OCI-LY1 (cell line): Measurements from ENCODE around the gene GNG5.

Source experiments
- H2AFZ ChIP-seq: fragments of 200-600 bp; sonication (generic), shearing (Covaris generic); 2 replicates; pipeline ENCODE4 v1.6.0; 2014; ENCODE audit warnings: antibody characterized with exemption, mild to moderate bottlenecking, low read length
- H3F3A ChIP-seq: fragments of 200-600 bp; sonication (generic), shearing (Covaris generic); 2 replicates; pipeline ENCODE4 v1.6.0; 2014; ENCODE audit warnings: mild to moderate bottlenecking, antibody characterized with exemption, low read length, moderate library complexity; ENCODE audit not compliant: insufficient read depth
- H3K27ac ChIP-seq: fragments of 200-600 bp; sonication (generic); 2 replicates; pipeline ENCODE4 v1.5.1; 2014; ENCODE audit warnings: low read length, mixed run types, mild to moderate bottlenecking, low read depth; ENCODE audit not compliant: poor library complexity, severe bottlenecking
- H3K27me3 ChIP-seq: fragments of 200-600 bp; sonication (generic); 2 replicates; pipeline ENCODE4 v1.6.0; 2014; ENCODE audit warnings: antibody characterized with exemption, mild to moderate bottlenecking, low read length, moderate library complexity; ENCODE audit not compliant: insufficient read depth
- H3K36me3 ChIP-seq: fragments of 200-600 bp; sonication (generic); 2 replicates; pipeline ENCODE4 v1.6.1; 2014; ENCODE audit warnings: mild to moderate bottlenecking, antibody characterized with exemption, low read length, moderate library complexity, mixed read lengths; ENCODE audit not compliant: insufficient read depth
- H3K4me1 ChIP-seq: fragments of 200-600 bp; sonication (generic); 2 replicates; pipeline ENCODE4 v1.5.1; 2014; ENCODE audit warnings: mild to moderate bottlenecking, low read length, moderate library complexity; ENCODE audit not compliant: insufficient read depth, severe bottlenecking
- H3K4me2 ChIP-seq: fragments of 200-600 bp; sonication (generic), shearing (Covaris generic); 2 replicates; pipeline ENCODE4 v1.6.1; 2014; ENCODE audit warnings: low read length
- H3K4me3 ChIP-seq: fragments of 200-600 bp; sonication (generic); 2 replicates; pipeline ENCODE4 v1.5.1; 2014; ENCODE audit warnings: low read length, low read depth, mild to moderate bottlenecking, mixed read lengths; ENCODE audit not compliant: poor library complexity, severe bottlenecking
- H3K79me2 ChIP-seq: fragments of 200-600 bp; shearing (Covaris generic); 2 replicates; pipeline ENCODE4 v1.6.1; 2016; ENCODE audit warnings: mixed run types, low read length, mixed read lengths; ENCODE audit not compliant: insufficient read depth
- H3K9ac ChIP-seq: fragments of 200-600 bp; sonication (generic), shearing (Covaris generic); 2 replicates; pipeline ENCODE4 v1.6.1; 2014; ENCODE audit warnings: mild to moderate bottlenecking, low read length, mixed read lengths
- H3K9me2 ChIP-seq: fragments of 200-600 bp; sonication (generic), shearing (Covaris generic); 2 replicates; pipeline ENCODE4 v1.6.1; 2014; ENCODE audit warnings: low read depth, mild to moderate bottlenecking, low read length, mixed read lengths
- H3K9me3 ChIP-seq: fragments of 200-600 bp; shearing (Covaris generic); 2 replicates; pipeline ENCODE4 v1.6.1; 2014; ENCODE audit warnings: low read length, mixed read lengths
- H4K20me1 ChIP-seq: fragments of 200-600 bp; sonication (generic), shearing (Covaris generic); 2 replicates; pipeline ENCODE4 v1.6.0; 2016; ENCODE audit warnings: mild to moderate bottlenecking, low read length; ENCODE audit not compliant: insufficient read depth
- CTCF ChIP-seq: fragments of 200-600 bp; sonication (generic), shearing (Covaris generic); IDR thresholded peaks from 2 replicates; pipeline ENCODE4 v1.5.1; 2017; ENCODE audit warnings: mild to moderate bottlenecking, antibody characterized with exemption, low read length, moderate library complexity, mixed read lengths
- EZH2 ChIP-seq: fragments of 200-600 bp; sonication (generic), shearing (Covaris generic); IDR thresholded peaks from 2 replicates; pipeline ENCODE4 v1.8.0; 2017; ENCODE audit warnings: borderline replicate concordance, mixed run types, mild to moderate bottlenecking, antibody characterized with exemption, low read length, moderate library complexity, mixed read lengths

Gene GNG5

GRCh38 chr1:84506002-84506728 lies at the start of gene GNG5, which contains the start of gene SPATA1:
TSS of gene GNG5 (minus strand) at chr1:84506581. CDS start at chr1:84506091, 490 bp downstream.
TSS of gene SPATA1 (plus strand) at chr1:84506386. CDS start at chr1:84516360, 9,974 bp downstream.
- H3F3A ChIP-seq = no peaks in the 10 kb centered on the region
- peaks cover 35% of the 10 kb centered on the region for H3K4me1 ChIP-seq
- H4K20me1 ChIP-seq = no peaks in the 10 kb centered on the region
- H3K9me3 ChIP-seq = peaks cover 7% of the 10 kb centered on the region; the same call in 1 of the 2 replicates
- peaks cover 5% of the 10 kb centered on the region; the same call in 1 of the 2 replicates for H3K36me3 ChIP-seq
- H3K4me3 ChIP-seq = peak within 1 kb of the TSS; percentile 79
- peak within 1 kb of the TSS; percentile 82 for H3K27ac ChIP-seq
- peak within 1 kb of the TSS; percentile 91 for H3K4me2 ChIP-seq
- H3K9me2 ChIP-seq = no peaks in the 10 kb centered on the region
- peak within 1 kb of the TSS; percentile 35 for H2AFZ ChIP-seq
- peak within 1 kb of the TSS; percentile 78 for H3K9ac ChIP-seq
- H3K27me3 ChIP-seq = no peaks in the 10 kb centered on the region
- peaks cover 34% of the 10 kb centered on the region for H3K79me2 ChIP-seq
- TF ChIP-seq EZH2 (no peak), CTCF (no peak)

- no peak overlapping the region for H3K4me3 ChIP-seq
- TF ChIP-seq EZH2 (no peak), CTCF (no peak)
- H3K27me3 ChIP-seq = no peaks in the 10 kb centered on the region
- no peaks in the 10 kb centered on the region for H4K20me1 ChIP-seq
- no peak overlapping the region for H3K27ac ChIP-seq
- H3K9me2 ChIP-seq = no peaks in the 10 kb centered on the region
- no peaks in the 10 kb centered on the region for H3K9me3 ChIP-seq
- H3K4me1 ChIP-seq = no peaks in the 10 kb centered on the region
- no peaks in the 10 kb centered on the region for H3F3A ChIP-seq
- H3K9ac ChIP-seq = no peak overlapping the region
- H3K79me2 ChIP-seq = no peaks in the 10 kb centered on the region
- no peak overlapping the region for H2AFZ ChIP-seq
- H3K36me3 ChIP-seq = no peaks in the 10 kb centered on the region; the same call in 1 of the 2 replicates
- no peak overlapping the region for H3K4me2 ChIP-seq
Observed at GRCh38 chr1:84550826-84551225, 44.4 kb upstream of the GNG5 start.

- Histone ChIP-seq H3K27me3 (no peaks in the 10 kb centered on the region), H3F3A (no peaks in the 10 kb centered on the region), H3K4me2 (no peak overlapping the region), H3K36me3 (no peaks in the 10 kb centered on the region), H3K79me2 (no peaks in the 10 kb centered on the region), H3K9ac (no peak overlapping the region), H3K4me1 (peaks cover 9% of the 10 kb centered on the region), H3K4me3 (no peak overlapping the region), H3K27ac (no peak overlapping the region), H3K9me3 (no peaks in the 10 kb centered on the region), H2AFZ (no peak overlapping the region), H3K9me2 (no peaks in the 10 kb centered on the region), H4K20me1 (no peaks in the 10 kb centered on the region)
- TF ChIP-seq EZH2 (no peak), CTCF (peak; percentile 47)
Observed at GRCh38 chr1:84541679-84542078, 35.3 kb upstream of the GNG5 start.
